Measurements from ENCODE around the gene CALU. TPM values are rescaled to one million over a fixed set of nuclear protein-coding genes. Genes with fewer than 3 reads are reported as not detected.
A peak's percentile ranks its signal among the peaks of the same experiment; 100 is the strongest.

Gene CALU

GRCh38 chr7:128818694-128819093, 79.5 kb downstream of the CALU start:
- H3K9ac ChIP-seq (ENCODE audit: low read length), result no peak overlapping the region
- H2BK5ac ChIP-seq (ENCODE audit: low read depth, low read length, poor library complexity, severe bottlenecking), result no peak overlapping the region
- H2BK120ac ChIP-seq (ENCODE audit: low read depth, low read length), result no peak overlapping the region
- H2AK5ac ChIP-seq (ENCODE audit: low read length, severe bottlenecking), result no peak overlapping the region
- H3K79me1 ChIP-seq (replicated peaks; ENCODE audit: low read length, poor library complexity, severe bottlenecking), result no peaks in the 10 kb centered on the region
- DNase-seq, result no peak
- no peak overlapping the region for H3K4ac ChIP-seq (ENCODE audit: low read depth in 1 of 2, low read length in 2 of 2)
- H3K23ac ChIP-seq (ENCODE audit: low read length in 2 of 2), result no peak overlapping the region
- no peak overlapping the region for H3K18ac ChIP-seq (ENCODE audit: low read depth in 1 of 2, low read length in 2 of 2)
- H2AFZ ChIP-seq (ENCODE audit: low read depth, low read length), result no peak overlapping the region
- H3K14ac ChIP-seq (ENCODE audit: low read length in 2 of 2), result no peak overlapping the region
- no peak overlapping the region for H2BK15ac ChIP-seq (ENCODE audit: low read depth, poor library complexity, severe bottlenecking)
- H2BK12ac ChIP-seq (ENCODE audit: low read length in 2 of 2), result no peak overlapping the region
- no peak overlapping the region for H3K4me2 ChIP-seq (ENCODE audit: low read length, poor library complexity, severe bottlenecking)
- H3K36me3 ChIP-seq (ENCODE audit: control insufficient read depth in 1 of 2, insufficient read depth in 2 of 2, low read depth in 1 of 2, low read length in 2 of 2), result no peaks in the 10 kb centered on the region
- no peak overlapping the region for H4K8ac ChIP-seq (ENCODE audit: low read length)
- no peaks in the 10 kb centered on the region for H3K4me1 ChIP-seq (ENCODE audit: control insufficient read depth, insufficient read depth, low read depth, low read length)
- no peak overlapping the region for H4K91ac ChIP-seq (ENCODE audit: low read length)
- no peak overlapping the region for H3K4me3 ChIP-seq (ENCODE audit: insufficient read depth in 1 of 2, low read depth in 1 of 2, low read length in 2 of 2)
- no peaks in the 10 kb centered on the region for H3K9me3 ChIP-seq (ENCODE audit: control insufficient read depth, low read length)
- H3K27ac ChIP-seq (ENCODE audit: low read length, poor library complexity, severe bottlenecking), result no peak overlapping the region
- peaks cover 3 to 55% of the 10 kb centered on the region in 2 experiments for H3K27me3 ChIP-seq (ENCODE audit: control insufficient read depth in 1 of 2, insufficient read depth in 1 of 2, low read length in 2 of 2)
- WGBS, result 66% methylated on average over 2 of the region's 3 CpGs

Small RNA genes lying within 50 kb of the gene (small RNA-seq; reads per million reads assigned to genes)
- not detected for gene RN7SL81P (ENCODE audit: low read depth)
- 5.8 reads per million, percentile 61 among the genes with 10 or more reads in this experiment for gene RNA5SP242 (ENCODE audit: low read depth)
- gene RNA5SP243 (ENCODE audit: low read depth), result not detected

Measured in mesenchymal stem cell (in vitro differentiated cells and primary cell).